IPS-18a (cell line): ENCODE measurements around the gene TJP1.
"Not testable (repeated sequence)": the region's sequence is repeated elsewhere in the genome, so short reads cannot be mapped to it uniquely, and the experiment has no call there.

Source experiments
- H3K27ac ChIP-seq: one replicate; pipeline ENCODE4 v1.5.1; 2013; ENCODE audit warnings: low read length
- H3K27me3 ChIP-seq: one replicate; pipeline ENCODE4 v1.6.1; 2013; ENCODE audit warnings: mild to moderate bottlenecking, low read length; ENCODE audit not compliant: control insufficient read depth, insufficient read depth
- H3K36me3 ChIP-seq: one replicate; pipeline ENCODE4 v1.6.1; 2013; ENCODE audit warnings: low read depth, low read length; ENCODE audit not compliant: control insufficient read depth
- H3K4me1 ChIP-seq: one replicate; pipeline ENCODE4 v1.6.1; 2013; ENCODE audit warnings: low read depth, low read length; ENCODE audit not compliant: control insufficient read depth
- H3K4me3 ChIP-seq: one replicate; pipeline ENCODE4 v1.5.1; 2013; ENCODE audit warnings: low read length
- H3K9ac ChIP-seq: one replicate; pipeline ENCODE4 v1.6.1; 2013; ENCODE audit warnings: mild to moderate bottlenecking, low read length, moderate library complexity
- H3K9me3 ChIP-seq: one replicate; pipeline ENCODE4 v1.6.1; 2013; ENCODE audit warnings: low read depth, low read length; ENCODE audit not compliant: control insufficient read depth

The TJP1 gene

DNA sequence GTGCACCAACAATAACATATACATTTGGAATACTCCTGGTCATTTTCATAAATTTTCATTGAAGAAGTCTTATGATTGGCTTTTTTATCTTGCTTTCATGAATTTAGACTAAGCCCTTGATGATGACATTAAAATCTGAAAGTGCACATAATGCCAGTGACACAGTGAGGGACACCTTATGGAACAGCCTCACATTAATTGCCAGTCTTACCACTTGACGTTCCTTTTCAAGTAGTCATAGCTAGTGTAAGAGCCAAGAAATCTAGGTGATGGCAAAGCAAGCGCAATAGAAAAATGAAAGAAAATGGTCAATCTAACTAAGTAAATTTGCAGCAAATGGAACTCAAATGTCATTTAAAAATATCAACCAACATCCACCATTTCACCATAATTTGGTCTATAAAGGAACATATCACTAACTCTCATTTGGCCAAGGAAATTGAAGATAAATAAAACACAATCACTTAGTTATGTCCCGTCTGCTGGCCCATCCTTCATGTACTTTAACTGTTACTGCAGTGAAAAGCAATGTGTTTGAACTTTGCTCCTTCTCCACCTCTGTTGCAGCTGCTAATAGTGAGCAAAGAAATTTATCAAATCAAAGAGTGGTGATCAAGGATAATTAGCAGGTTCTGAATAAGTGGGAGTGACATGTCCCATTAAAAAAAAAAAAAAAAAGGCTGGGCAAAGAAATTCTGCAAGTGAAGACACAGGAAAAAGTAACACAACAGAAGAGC is 110.0 kb downstream of the TJP1 start:
- H3K27me3 ChIP-seq: no peaks in the 10 kb centered on the region
- no peaks in the 10 kb centered on the region for H3K4me1 ChIP-seq
- H3K4me3 ChIP-seq: no peak overlapping the region
- peaks cover 82% of the 10 kb centered on the region for H3K36me3 ChIP-seq
- no peaks in the 10 kb centered on the region for H3K9me3 ChIP-seq
- no peak overlapping the region for H3K27ac ChIP-seq
- H3K9ac ChIP-seq: no peak overlapping the region

DNA sequence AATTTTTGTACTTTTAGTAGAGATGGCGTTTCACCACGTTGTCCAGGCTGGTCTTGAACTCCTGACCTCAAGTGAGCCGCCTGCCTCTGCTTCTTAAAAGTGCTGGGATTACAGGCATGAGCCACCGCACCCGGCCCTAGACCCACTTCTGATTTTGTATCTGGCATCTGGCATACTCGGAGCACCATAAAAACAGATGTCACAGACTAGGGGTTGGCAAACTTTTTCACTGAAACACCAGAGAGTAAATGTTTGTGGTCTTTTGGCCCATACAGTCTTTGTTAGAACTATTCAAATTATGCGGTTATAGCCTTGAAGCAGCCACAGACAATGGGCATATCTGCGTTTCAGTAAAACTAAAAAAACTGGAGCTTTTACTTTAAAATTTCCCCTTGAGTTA is 110.7 kb downstream of the TJP1 start:
- Histone ChIP-seq H3K4me3 (no peak overlapping the region), H3K27ac (no peak overlapping the region), H3K27me3 (no peaks in the 10 kb centered on the region), H3K9ac (no peak overlapping the region), H3K4me1 (no peaks in the 10 kb centered on the region), H3K36me3 (peaks cover 81% of the 10 kb centered on the region), H3K9me3 (no peaks in the 10 kb centered on the region)

DNA sequence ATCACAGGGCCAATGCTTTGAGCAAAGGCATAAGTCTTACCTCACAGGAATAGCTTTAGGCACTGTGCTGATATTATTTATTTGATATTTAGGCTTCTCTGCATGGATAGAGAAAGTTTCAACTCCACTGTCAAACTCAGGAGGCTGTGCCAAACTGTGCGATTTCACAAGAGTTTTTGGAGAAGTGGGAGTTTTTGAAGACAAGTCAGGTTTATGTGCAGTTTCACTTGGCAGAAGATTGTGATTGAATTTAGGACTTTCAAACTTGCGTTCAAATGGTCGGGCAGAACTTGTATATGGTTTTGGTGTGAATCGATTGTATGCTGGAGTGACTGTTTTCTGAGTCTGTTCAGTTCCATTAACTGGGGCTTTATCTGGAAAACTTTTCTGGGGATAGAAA is 113.7 kb downstream of the TJP1 start:
- H3K9me3 ChIP-seq: no peaks in the 10 kb centered on the region
- no peaks in the 10 kb centered on the region for H3K4me1 ChIP-seq
- no peak overlapping the region for H3K9ac ChIP-seq
- H3K27me3 ChIP-seq: no peaks in the 10 kb centered on the region
- no peak overlapping the region for H3K4me3 ChIP-seq
- peaks cover 86% of the 10 kb centered on the region for H3K36me3 ChIP-seq
- no peak overlapping the region for H3K27ac ChIP-seq

DNA sequence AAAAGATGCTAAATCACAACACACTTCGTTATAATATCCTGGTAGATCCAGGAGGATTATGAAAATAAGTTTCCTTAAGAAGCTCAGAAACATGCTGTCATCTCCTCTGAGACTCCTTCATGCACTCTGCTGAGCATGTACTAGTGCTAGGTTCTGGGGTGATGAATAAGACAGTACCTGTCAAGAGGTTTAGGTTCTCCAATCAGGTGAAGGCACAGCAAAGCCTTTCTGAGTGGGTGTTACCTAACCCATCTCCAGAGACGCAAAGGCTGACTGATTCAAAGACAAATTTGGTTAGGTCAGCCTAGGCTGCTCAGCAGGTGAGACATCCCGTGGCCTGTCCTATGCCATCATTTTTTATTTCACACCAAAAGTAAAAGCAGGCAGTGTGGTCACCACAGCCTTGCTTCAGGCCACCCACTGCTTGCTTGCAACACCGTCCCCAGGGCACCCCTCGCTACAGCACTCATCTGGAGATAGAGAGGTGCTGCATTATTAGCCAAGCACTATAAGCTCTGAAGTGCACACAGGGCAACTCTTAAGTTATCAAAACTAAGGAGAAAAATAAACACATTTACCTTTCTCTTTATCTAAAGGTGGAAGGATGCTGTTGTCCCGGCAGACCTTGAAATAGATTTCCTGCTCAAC is 117.2 kb downstream of the TJP1 start:
- Histone ChIP-seq H3K9me3 (no peaks in the 10 kb centered on the region), H3K27me3 (no peaks in the 10 kb centered on the region), H3K36me3 (peaks cover 88% of the 10 kb centered on the region), H3K27ac (no peak overlapping the region), H3K4me3 (no peak overlapping the region), H3K4me1 (no peaks in the 10 kb centered on the region), H3K9ac (no peak overlapping the region)

DNA sequence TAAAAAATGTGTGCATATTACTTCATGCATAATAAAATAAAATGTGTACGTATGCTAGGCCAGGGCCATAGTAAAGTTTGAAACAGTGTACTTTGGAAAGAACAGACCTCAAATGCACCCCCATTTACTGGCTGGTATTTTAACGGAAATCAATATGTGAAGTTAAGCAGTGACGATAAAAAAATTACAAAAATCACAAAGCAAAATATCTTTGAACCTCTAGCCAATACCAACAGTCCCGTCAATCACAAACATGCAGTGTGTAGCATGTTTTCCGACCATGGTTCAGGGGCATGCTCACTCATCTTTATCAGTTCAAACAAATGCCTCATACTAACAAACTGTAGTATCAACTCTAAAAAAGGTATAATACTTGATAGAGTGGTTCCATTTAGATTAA is 121.1 kb downstream of the TJP1 start:
- peaks cover 65% of the 10 kb centered on the region for H3K36me3 ChIP-seq
- H3K9me3 ChIP-seq: no peaks in the 10 kb centered on the region
- no peak overlapping the region for H3K27ac ChIP-seq
- H3K27me3 ChIP-seq: no peaks in the 10 kb centered on the region
- no peak overlapping the region for H3K4me3 ChIP-seq
- H3K9ac ChIP-seq: no peak overlapping the region
- no peaks in the 10 kb centered on the region for H3K4me1 ChIP-seq

DNA sequence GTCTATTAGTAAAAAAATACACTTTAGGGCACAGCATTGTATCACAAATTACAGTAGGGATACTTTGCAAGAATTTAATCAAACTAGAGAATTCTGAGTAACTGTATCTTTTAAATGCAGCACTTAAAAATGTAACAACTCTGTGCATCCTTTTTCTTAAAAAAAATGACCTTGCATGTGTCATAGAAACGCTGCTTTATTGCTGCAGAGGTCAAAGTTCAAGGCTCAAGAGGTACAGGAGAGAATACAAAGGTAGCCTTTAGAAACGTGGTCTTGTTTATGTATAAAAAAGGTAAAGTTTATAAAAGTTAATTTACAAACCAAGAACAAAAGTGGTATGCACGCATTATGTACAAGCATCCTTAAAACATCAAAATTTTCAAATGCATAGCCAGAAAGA is 122.0 kb downstream of the TJP1 start:
- Histone ChIP-seq H3K9me3 (no peaks in the 10 kb centered on the region), H3K36me3 (peaks cover 56% of the 10 kb centered on the region), H3K4me3 (no peak overlapping the region), H3K27me3 (no peaks in the 10 kb centered on the region), H3K27ac (no peak overlapping the region), H3K4me1 (no peaks in the 10 kb centered on the region), H3K9ac (no peak overlapping the region)

DNA sequence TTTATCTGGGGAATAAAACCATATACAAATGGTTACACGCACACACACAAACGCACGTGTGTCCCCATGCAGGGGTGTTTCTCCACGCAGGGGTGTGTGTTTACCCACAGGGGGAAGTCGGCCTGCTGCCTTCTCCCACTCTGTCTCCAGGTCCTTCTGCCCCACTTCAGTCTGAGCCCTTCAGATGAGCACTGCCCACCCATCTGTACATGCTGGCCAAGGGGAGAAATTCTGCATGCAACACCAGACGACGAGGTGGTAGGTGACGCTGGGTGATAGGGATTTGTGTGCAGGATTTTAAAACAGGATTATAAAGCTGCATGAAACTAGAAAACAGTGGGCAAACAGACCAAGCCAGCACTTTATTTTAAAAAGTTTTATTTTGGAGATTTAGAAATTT is 122.5 kb downstream of the TJP1 start:
- Histone ChIP-seq H3K27ac (no peak overlapping the region), H3K4me3 (no peak overlapping the region), H3K9me3 (no peaks in the 10 kb centered on the region), H3K4me1 (no peaks in the 10 kb centered on the region), H3K9ac (no peak overlapping the region), H3K36me3 (peaks cover 51% of the 10 kb centered on the region), H3K27me3 (no peaks in the 10 kb centered on the region)

DNA sequence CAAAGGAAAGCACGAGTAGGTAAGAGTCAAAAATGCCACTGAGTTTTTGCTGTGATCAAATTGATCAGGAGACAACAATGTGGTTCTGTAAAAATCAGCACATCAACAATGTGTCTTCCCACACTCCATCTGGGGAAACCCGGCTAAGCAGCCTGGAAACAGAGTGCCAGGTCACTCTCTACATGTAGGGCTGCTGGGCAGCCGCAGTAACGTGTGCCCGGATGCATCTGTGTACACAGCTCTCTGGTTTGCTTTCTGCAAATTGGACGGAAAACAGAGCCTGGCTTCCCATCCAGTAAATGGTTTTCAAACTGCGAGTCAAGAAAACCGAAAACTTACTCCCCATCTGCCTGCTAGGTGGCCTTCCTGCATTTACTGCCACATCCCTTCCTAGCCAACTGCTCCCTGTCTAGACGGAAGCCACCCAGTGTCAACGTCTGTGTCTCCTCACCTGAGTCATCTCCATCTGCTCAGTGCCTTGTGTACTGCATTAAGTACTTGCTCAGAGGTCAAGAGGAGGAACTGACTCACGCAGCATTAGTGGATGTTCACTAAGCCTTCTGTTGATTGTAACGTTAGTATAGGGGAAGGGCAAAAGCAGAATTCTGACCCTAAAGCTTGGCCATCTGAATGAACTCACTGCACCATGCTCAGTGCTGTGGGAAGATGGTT is 124.1 kb downstream of the TJP1 start:
- Histone ChIP-seq H3K4me1 (no peaks in the 10 kb centered on the region), H3K9ac (no peak overlapping the region), H3K27ac (no peak overlapping the region)

DNA sequence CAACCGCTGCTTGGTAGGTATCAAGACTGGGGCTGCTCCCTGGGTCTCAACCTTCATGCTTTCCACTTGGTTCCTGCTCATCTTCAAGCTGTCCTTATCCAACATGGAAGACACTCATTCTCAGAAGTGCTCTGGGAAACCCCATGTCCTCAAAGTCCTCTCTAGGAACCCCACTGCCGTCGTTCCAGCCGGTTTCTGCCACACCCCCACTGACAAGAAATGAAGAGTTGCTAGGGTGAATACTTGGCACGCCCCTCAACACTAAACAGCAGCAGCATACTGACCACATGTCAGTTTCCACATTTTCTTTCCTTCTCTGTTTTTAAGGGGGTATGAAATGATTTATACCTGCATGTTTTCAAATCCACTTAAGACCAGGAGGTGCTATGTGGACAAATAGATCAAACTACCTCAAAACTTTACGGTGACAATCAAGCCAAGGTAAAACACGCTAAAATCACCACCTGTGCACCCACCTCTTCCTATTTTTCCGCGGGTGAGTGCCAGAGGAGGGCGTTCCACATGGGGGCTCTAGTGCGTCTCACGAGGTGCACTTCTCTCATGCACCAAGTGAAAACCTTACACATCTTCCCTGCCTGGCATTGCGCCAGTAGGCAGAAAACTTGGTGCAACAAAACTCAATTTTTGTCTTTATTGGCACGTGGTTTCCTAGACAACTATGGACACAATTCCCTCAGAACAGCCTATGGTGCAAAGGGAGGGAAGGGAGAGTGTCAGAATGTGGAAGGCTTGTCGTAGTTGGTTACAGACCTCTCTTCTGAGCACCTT is 125.1 kb downstream of the TJP1 start:
- Histone ChIP-seq H3K27me3 (no peaks in the 10 kb centered on the region), H3K36me3 (peaks cover 32% of the 10 kb centered on the region), H3K9me3 (no peaks in the 10 kb centered on the region), H3K27ac (no peak overlapping the region), H3K9ac (no peak overlapping the region), H3K4me1 (no peaks in the 10 kb centered on the region), H3K4me3 (no peak overlapping the region)

More for the DNA sequence above, 124.1 kb downstream of the TJP1 start:
- no peaks in the 10 kb centered on the region for H3K27me3 ChIP-seq
- peaks cover 40% of the 10 kb centered on the region for H3K36me3 ChIP-seq
- H3K4me3 ChIP-seq: no peak overlapping the region
- H3K9me3 ChIP-seq: no peaks in the 10 kb centered on the region

DNA sequence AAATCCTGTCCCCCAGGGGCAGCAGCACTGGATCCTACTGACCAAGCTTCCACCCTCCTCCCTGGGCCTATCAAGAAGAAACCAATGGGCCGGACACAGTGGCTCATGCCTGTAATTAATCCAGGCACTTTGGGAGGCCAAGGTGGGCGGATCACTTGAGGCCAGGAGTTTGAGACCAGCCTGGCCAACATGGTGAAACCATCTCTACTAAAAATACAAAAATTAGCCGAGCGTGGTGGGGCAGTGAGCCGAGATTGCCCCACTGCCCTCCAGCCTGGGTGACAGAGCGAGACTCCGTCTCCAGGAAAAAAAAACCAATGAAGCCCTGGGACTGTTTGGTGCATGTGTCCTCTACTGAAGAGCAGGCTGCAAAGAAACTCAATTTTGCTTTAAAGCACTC is 125.8 kb downstream of the TJP1 start:
- H3K9ac ChIP-seq, H3K27ac ChIP-seq, H3K4me1 ChIP-seq, H3K4me3 ChIP-seq, H3K9me3 ChIP-seq, H3K27me3 ChIP-seq: not testable (repeated sequence)
- H3K36me3 ChIP-seq: peaks cover 26% of the 10 kb centered on the region

DNA sequence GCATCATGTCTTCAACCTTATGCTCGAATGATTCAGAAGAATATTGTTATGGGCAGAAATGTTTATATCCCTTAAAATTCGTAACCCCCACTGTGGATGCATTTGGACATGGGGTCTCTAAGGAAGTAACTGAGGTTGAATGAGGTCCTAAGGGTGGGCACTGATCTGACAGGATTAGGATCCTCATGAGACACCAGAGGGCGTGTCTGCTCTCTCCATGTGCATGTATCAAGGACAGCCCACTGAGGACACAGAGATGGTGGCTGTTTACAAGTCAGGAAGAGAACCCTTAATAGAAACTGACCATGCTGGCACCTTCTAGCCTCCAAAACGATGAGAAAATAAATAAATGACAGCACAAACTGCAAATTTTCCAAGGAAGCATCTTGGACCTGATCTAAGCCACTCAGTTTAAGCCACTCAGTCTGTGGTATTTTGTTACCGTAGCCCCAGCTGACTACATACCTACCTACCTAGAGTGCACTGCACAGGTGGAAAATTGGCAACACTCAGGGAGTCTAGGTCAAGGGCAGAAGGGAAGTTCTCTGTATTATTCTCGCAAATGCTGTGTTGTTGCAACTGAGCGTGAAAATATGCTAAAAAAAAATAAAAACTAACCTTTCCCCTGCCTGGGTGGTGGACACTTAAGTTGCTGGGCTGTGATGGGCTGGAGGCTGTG is 126.6 kb downstream of the TJP1 start:
- Histone ChIP-seq H3K4me3 (no peak overlapping the region), H3K9me3 (no peaks in the 10 kb centered on the region), H3K4me1 (no peaks in the 10 kb centered on the region), H3K27ac (no peak overlapping the region), H3K36me3 (peaks cover 17% of the 10 kb centered on the region), H3K9ac (no peak overlapping the region), H3K27me3 (no peaks in the 10 kb centered on the region)
